GM23248 (cell line): ENCODE results near the gene SULF2. TPM values are rescaled to one million over a fixed set of nuclear protein-coding genes. Genes with fewer than 3 reads are reported as not detected.

ENCODE experiments used
- DNase-seq: peaks from one replicate; pipeline ENCODE4 v3.0.0-alpha.2; 2015
- H2AFZ ChIP-seq: fragments of 200-600 bp; sonication (generic); 2 replicates; pipeline ENCODE4 v1.6.1; 2016; ENCODE audit warnings: antibody characterized with exemption
- H3F3A ChIP-seq: fragments of 200-600 bp; sonication (generic); 2 replicates; pipeline ENCODE4 v1.6.1; 2016; ENCODE audit warnings: mild to moderate bottlenecking, antibody characterized with exemption, mixed run types; ENCODE audit not compliant: insufficient read depth
- H3K27ac ChIP-seq: fragments of 200-600 bp; sonication (generic); 2 replicates; pipeline ENCODE4 v1.5.1; 2016; ENCODE audit warnings: mild to moderate bottlenecking
- H3K27me3 ChIP-seq: fragments of 200-600 bp; sonication (generic); replicated peaks from 2 replicates; pipeline ENCODE4 v1.6.1; 2016; ENCODE audit warnings: mild to moderate bottlenecking; ENCODE audit not compliant: insufficient read depth
- H3K36me3 ChIP-seq: fragments of 200-600 bp; sonication (generic); 2 replicates; pipeline ENCODE4 v1.6.1; 2016; ENCODE audit warnings: low read depth, mild to moderate bottlenecking
- H3K4me1 ChIP-seq: fragments of 200-600 bp; sonication (generic); 2 replicates; pipeline ENCODE4 v1.6.1; 2016; ENCODE audit warnings: mild to moderate bottlenecking; ENCODE audit not compliant: insufficient read depth
- H3K4me2 ChIP-seq: fragments of 200-600 bp; sonication (generic); one replicate; pipeline ENCODE4 v1.6.1; 2016; ENCODE audit warnings: mild to moderate bottlenecking; ENCODE audit not compliant: unreplicated experiment
- H3K4me3 ChIP-seq: fragments of 200-600 bp; sonication (generic); 2 replicates; pipeline ENCODE4 v1.5.1; 2016; ENCODE audit warnings: mild to moderate bottlenecking
- H3K79me2 ChIP-seq: fragments of 200-600 bp; sonication (generic); 2 replicates; pipeline ENCODE4 v1.6.1; 2016; ENCODE audit warnings: mild to moderate bottlenecking; ENCODE audit not compliant: insufficient read depth
- H3K9ac ChIP-seq: fragments of 200-600 bp; sonication (generic); 2 replicates; pipeline ENCODE4 v1.6.1; 2016; ENCODE audit warnings: mild to moderate bottlenecking
- H3K9me2 ChIP-seq: fragments of 200-600 bp; sonication (generic); 2 replicates; pipeline ENCODE4 v1.6.1; 2016; ENCODE audit warnings: mixed run types, mild to moderate bottlenecking, moderate library complexity; ENCODE audit not compliant: insufficient read depth
- H3K9me3 ChIP-seq: fragments of 200-600 bp; sonication (generic); one replicate; pipeline ENCODE4 v1.6.1; 2017; ENCODE audit warnings: low read depth
- H4K20me1 ChIP-seq: fragments of 200-600 bp; sonication (generic); 2 replicates; pipeline ENCODE4 v1.6.0; 2016; ENCODE audit not compliant: insufficient read depth
- EZH2 ChIP-seq: fragments of 200-600 bp; sonication (generic); IDR thresholded peaks from 2 replicates; pipeline ENCODE4 v1.6.1; 2018; ENCODE audit warnings: antibody characterized with exemption, mild to moderate bottlenecking; ENCODE audit not compliant: insufficient read depth, poor library complexity, severe bottlenecking
- EZH2phosphoT487 ChIP-seq: fragments of 200-600 bp; sonication (generic); IDR thresholded peaks from 2 replicates; pipeline ENCODE4 v1.6.1; 2018; ENCODE audit warnings: antibody characterized with exemption, moderate library complexity, mild to moderate bottlenecking, low read depth; ENCODE audit not compliant: insufficient read depth
- WGBS, 2 experiments: methylation state at CpG; one replicate each; pipeline ENCODE4 v1.1.6; 2015 to 2017; ENCODE audit warnings: low lambda C conversion rate in 2 of 2, low coverage in 1 of 2; ENCODE audit errors: missing lambda C conversion rate in 2 of 2; 5-methylcytosine and 5-hydroxymethylcytosine counted together
- in situ Hi-C: fragments of 300-500 bp; cut with MboI; formaldehyde crosslinking; loops from 2 replicates; pipeline ENCODE4 v1.15.0; 2020
- polyA plus RNA-seq: library from polyadenylated mRNA; unstranded; fragments of >200 nt; fragmentation: Nextera tagmentation; extraction: Ambion mirVana; gene quantifications from 2 replicates; pipeline ENCODE4 v1.2.1, GENCODE V29; 2016
- total RNA-seq: library from RNA; depleted of rRNA; stranded (reverse); fragments of >200 nt; shearing (Covaris generic); gene quantifications from 2 replicates; pipeline ENCODE4 v1.2.3, GENCODE V29; 2014

Gene SULF2
- total and polyA plus RNA-seq, 2 experiments from 2014 or later: 2.0 to 5.6 TPM

DNA sequence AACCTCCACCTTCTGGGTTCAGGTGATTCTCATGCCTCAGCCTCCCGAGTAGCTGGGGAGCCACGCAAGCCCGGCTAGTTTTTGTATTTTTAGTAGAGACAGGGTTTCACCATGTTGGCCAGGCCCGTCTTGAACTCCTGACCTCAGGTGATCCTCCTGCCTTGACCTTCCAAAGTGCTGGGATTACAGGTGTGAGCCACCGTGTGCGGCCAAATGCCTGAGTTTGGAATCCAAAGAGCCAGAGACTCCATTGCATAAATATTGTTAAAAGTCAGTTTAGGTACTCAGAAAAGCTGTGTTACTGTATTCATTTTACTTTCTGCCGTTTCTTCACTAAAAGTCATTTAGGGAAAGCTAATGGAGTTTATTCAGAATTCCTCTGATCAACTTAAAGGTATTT is 137.3 kb downstream of the SULF2 start:
- WGBS, 2 experiments: 92% methylated on average over 7 of the region's 7 CpGs
- Histone ChIP-seq H4K20me1 (no peaks in the 10 kb centered on the region), H3K4me2 (no peak overlapping the region), H3K27ac (no peak overlapping the region), H3K27me3 (no peaks in the 10 kb centered on the region), H3K36me3 (peaks cover 47% of the 10 kb centered on the region), H3K9me3 (no peaks in the 10 kb centered on the region), H2AFZ (no peak overlapping the region), H3F3A (no peaks in the 10 kb centered on the region), H3K9ac (no peak overlapping the region), H3K4me3 (no peak overlapping the region), H3K4me1 (no peaks in the 10 kb centered on the region), H3K9me2 (no peaks in the 10 kb centered on the region), H3K79me2 (no peaks in the 10 kb centered on the region)
- TF ChIP-seq EZH2phosphoT487 (no peak), EZH2 (no peak)
- in situ Hi-C loops: no loop called here
- no peak for DNase-seq

DNA sequence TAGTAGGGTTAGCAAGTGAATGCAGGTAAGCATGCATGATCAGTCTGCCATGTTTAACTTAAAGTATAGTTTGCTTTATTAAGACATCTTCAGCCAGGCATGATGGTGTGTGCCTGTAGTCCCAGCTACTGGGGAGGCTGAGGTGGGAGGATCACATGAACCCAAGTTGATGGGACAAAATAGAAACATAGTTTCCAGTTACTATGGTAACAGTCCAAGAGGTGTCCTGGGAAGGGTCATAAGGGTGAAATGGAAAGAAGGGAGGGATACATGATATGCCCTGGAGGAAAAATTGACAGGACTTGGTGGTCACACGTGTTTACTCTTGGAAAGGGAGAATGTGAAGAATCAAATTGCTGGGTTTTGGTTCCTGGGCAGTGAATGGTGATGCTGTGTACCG is 139.6 kb downstream of the SULF2 start:
- in situ Hi-C loops: no loop called here
- 77 to 88% methylated on average over 2 of the region's 2 CpGs for WGBS, 2 experiments
- no peak overlapping the region for H3K4me2 ChIP-seq
- no peaks in the 10 kb centered on the region for H3K79me2 ChIP-seq
- TF ChIP-seq EZH2phosphoT487 (no peak), EZH2 (no peak)
- no peaks in the 10 kb centered on the region for H3K27me3 ChIP-seq
- no peaks in the 10 kb centered on the region for H3K9me2 ChIP-seq
- H3K9ac ChIP-seq: no peak overlapping the region
- no peak overlapping the region for H3K27ac ChIP-seq
- no peak for DNase-seq
- H2AFZ ChIP-seq: no peak overlapping the region
- no peaks in the 10 kb centered on the region for H3K9me3 ChIP-seq
- H3K36me3 ChIP-seq: peaks cover 40% of the 10 kb centered on the region
- no peaks in the 10 kb centered on the region for H4K20me1 ChIP-seq
- no peaks in the 10 kb centered on the region for H3K4me1 ChIP-seq
- H3F3A ChIP-seq: peaks cover 6% of the 10 kb centered on the region; the same call in 1 of the 2 replicates
- no peak overlapping the region for H3K4me3 ChIP-seq

DNA sequence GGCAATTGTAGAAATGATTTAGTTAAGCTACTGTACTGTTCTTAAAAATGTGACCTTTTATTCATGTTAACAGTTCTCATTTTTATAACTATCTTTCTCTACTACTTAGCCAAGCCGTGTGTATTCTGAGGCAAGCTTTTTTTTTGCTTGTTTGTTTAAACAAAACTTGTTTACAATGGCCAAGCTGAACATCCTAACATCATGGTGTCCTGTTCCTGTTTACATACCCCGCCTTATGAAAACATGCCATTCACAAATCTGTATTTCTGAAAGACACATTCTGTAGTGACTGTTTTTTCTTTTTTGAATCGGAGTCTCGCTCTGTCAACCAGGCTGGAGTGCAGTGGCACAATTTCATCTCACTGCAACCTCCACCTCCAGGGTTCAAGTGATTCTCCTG is 142.7 kb downstream of the SULF2 start:
- Histone ChIP-seq H3K4me3 (no peak overlapping the region), H3K9ac (no peak overlapping the region), H3K4me2 (no peak overlapping the region), H3K79me2 (no peaks in the 10 kb centered on the region), H4K20me1 (no peaks in the 10 kb centered on the region), H3K36me3 (peaks cover 47% of the 10 kb centered on the region), H3K9me2 (no peaks in the 10 kb centered on the region), H2AFZ (no peak overlapping the region), H3K4me1 (no peaks in the 10 kb centered on the region), H3F3A (peaks cover 6% of the 10 kb centered on the region; the same call in 1 of the 2 replicates), H3K27ac (no peak overlapping the region), H3K9me3 (no peaks in the 10 kb centered on the region), H3K27me3 (no peaks in the 10 kb centered on the region)
- 99 to 100% methylated on average over 4 of the region's 4 CpGs for WGBS, 2 experiments
- TF ChIP-seq EZH2phosphoT487 (no peak), EZH2 (no peak)
- in situ Hi-C loops: no loop called here
- DNase-seq: no peak

DNA sequence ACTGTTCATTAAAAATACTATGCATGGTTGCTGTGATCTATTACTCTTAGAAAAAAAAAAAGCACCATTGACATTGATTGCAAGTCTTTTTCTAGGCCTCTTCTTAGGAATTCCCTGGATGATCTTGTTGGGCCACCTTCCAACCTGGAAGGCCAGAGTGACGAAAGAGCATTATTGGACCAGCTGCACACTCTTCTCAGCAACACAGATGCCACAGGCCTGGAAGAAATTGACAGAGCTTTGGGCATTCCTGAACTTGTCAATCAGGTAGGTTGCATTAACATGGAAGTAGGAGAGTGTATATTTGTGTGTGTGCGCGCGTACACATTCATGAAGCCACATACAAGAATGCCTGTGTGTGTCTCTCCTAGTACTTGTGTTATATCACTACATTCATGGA is 143.2 kb downstream of the SULF2 start:
- Histone ChIP-seq H2AFZ (no peak overlapping the region), H3K9me3 (no peaks in the 10 kb centered on the region), H4K20me1 (no peaks in the 10 kb centered on the region), H3F3A (peaks cover 6% of the 10 kb centered on the region; the same call in 1 of the 2 replicates), H3K4me3 (no peak overlapping the region), H3K27ac (no peak overlapping the region), H3K9ac (no peak overlapping the region), H3K4me1 (no peaks in the 10 kb centered on the region), H3K27me3 (no peaks in the 10 kb centered on the region), H3K9me2 (no peaks in the 10 kb centered on the region), H3K4me2 (no peak overlapping the region), H3K79me2 (no peaks in the 10 kb centered on the region), H3K36me3 (peaks cover 47% of the 10 kb centered on the region)
- WGBS, 2 experiments: 96 to 97% methylated on average over 4 of the region's 4 CpGs
- in situ Hi-C loops: no loop called here
- TF ChIP-seq EZH2phosphoT487: no peak
- TF ChIP-seq EZH2: no peak
- DNase-seq: no peak

DNA sequence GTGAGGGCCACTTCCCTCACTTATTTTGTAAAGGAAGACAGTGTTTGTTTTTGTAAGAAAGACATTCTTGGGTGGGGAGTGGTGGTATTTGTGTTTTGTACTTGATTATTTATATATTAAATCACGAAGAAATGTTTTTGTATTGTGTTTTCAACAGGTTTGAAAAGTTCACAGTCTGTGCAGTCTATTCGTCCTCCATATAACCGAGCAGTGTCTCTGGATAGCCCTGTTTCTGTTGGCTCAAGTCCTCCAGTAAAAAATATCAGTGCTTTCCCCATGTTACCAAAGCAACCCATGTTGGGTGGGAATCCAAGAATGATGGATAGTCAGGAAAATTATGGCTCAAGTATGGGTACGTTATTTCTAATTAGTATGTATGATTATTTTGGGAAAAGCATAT is 146.4 kb downstream of the SULF2 start:
- Histone ChIP-seq H3K27ac (no peak overlapping the region), H3K27me3 (no peaks in the 10 kb centered on the region), H3K9ac (no peak overlapping the region), H3K79me2 (no peaks in the 10 kb centered on the region), H2AFZ (no peak overlapping the region), H3K4me2 (no peak overlapping the region), H3K36me3 (peaks cover 65% of the 10 kb centered on the region), H3F3A (peaks cover 6% of the 10 kb centered on the region; the same call in 1 of the 2 replicates), H3K4me3 (no peak overlapping the region), H3K9me2 (no peaks in the 10 kb centered on the region), H4K20me1 (no peaks in the 10 kb centered on the region), H3K9me3 (no peaks in the 10 kb centered on the region), H3K4me1 (no peaks in the 10 kb centered on the region)
- WGBS, 2 experiments: 71 to 73% methylated on average over 4 of the region's 4 CpGs
- no peak for TF ChIP-seq EZH2
- TF ChIP-seq EZH2phosphoT487: no peak
- DNase-seq: no peak
- in situ Hi-C loops: loop anchor here (10.0 kb wide), 1 partner anchor 444 kb away; no protein-coding TSS in a partner anchor
